Mammary epithelial cell (primary cell): ENCODE measurements around the gene PARP12.

Experiments used
- EZH2 ChIP-seq: IDR thresholded peaks from 2 replicates; pipeline ENCODE4 v1.6.1; 2012; ENCODE audit warnings: low read length, inconsistent platforms, borderline replicate concordance
- TF ChIP-seq, protein P1 (sequence below), 2 donors: IDR thresholded peaks in 1 of 2; conservative IDR thresholded peaks in 1 of 2; 2 replicates each; pipeline ENCODE4 v1.5.1; 2011 to 2012; ENCODE audit warnings: inconsistent platforms in 2 of 2, low read length in 2 of 2, mild to moderate bottlenecking in 2 of 2, control low read depth in 1 of 2, low read depth in 1 of 2; ENCODE audit not compliant: insufficient read depth in 1 of 2; ENCODE audit errors: extremely low read depth in 1 of 2

DNA sequence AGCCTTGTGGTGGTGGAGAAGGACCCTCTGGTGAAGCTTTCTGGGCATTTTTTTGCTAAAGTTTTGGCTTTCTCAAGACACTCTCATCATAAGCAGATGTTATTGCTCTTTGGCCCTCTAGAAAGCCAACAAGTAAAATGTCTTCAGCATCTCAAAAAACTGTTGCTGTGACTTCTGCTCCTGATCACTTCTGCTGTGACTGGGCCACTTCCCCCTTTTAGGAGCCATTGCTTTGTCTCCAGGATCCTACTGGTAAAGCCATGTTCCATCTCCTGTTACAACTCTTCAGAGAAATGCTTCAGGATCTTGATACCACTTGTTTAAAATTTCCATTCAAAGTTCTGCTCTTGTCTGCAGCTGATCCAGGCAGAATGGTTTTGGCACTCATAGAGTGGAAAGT lies 10.9 kb downstream of the PARP12 start:
- TF ChIP-seq, protein P1, sequence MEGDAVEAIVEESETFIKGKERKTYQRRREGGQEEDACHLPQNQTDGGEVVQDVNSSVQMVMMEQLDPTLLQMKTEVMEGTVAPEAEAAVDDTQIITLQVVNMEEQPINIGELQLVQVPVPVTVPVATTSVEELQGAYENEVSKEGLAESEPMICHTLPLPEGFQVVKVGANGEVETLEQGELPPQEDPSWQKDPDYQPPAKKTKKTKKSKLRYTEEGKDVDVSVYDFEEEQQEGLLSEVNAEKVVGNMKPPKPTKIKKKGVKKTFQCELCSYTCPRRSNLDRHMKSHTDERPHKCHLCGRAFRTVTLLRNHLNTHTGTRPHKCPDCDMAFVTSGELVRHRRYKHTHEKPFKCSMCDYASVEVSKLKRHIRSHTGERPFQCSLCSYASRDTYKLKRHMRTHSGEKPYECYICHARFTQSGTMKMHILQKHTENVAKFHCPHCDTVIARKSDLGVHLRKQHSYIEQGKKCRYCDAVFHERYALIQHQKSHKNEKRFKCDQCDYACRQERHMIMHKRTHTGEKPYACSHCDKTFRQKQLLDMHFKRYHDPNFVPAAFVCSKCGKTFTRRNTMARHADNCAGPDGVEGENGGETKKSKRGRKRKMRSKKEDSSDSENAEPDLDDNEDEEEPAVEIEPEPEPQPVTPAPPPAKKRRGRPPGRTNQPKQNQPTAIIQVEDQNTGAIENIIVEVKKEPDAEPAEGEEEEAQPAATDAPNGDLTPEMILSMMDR (conservative IDR thresholded peaks at IDR 0.05 in 1 of 2, IDR thresholded peaks at IDR 0.05 in 1 of 2; ENCODE audit: extremely low read depth in 1 of 2, insufficient read depth in 1 of 2, low read depth in 1 of 2, low read length in 2 of 2), result no peak
- TF ChIP-seq EZH2, result no peak
